Activated CD8-positive, alpha-beta T cell treated with anti-CD3 and anti-CD28 coated beads for 36 hours (primary cell): ENCODE measurements around the gene ATP5IF1. TPM values are rescaled to one million over a fixed set of nuclear protein-coding genes. Genes with fewer than 3 reads are reported as not detected.
A peak's percentile ranks its signal among the peaks of the same experiment; 100 is the strongest.

ENCODE experiments used
- ATAC-seq: fragments of 200-7000 bp; cut with Tn5 transposase; one replicate; pipeline ENCODE4 v1.10.0; 2021; ENCODE audit warnings: mild to moderate bottlenecking, moderate library complexity
- CTCF ChIA-PET: fragments of 350-600 bp; sonication (Branson Sonifier 250); formaldehyde crosslinking; loops from one replicate; lab custom pipeline; 2021; ENCODE audit warnings: antibody characterized with exemption; lab: Charles Lee
- POLR2A ChIA-PET: fragments of 350-600 bp; sonication (Branson Sonifier 250); formaldehyde crosslinking; loops from one replicate; lab custom pipeline; 2021; ENCODE audit warnings: antibody characterized with exemption; lab: Charles Lee
- DNase-seq: peaks from one replicate; pipeline ENCODE4 v3.0.0-alpha.2; 2020
- H3K27ac Mint-ChIP-seq: one replicate; pipeline ENCODE4 v1.8.0; 2021; ENCODE audit warnings: mild to moderate bottlenecking, mixed read lengths
- H3K27me3 Mint-ChIP-seq: one replicate; pipeline ENCODE4 v1.8.0; 2021; ENCODE audit warnings: mixed read lengths
- H3K36me3 Mint-ChIP-seq: one replicate; pipeline ENCODE4 v1.8.0; 2021; ENCODE audit warnings: low read depth, mixed read lengths
- H3K4me1 Mint-ChIP-seq: one replicate; pipeline ENCODE4 v1.8.0; 2021; ENCODE audit warnings: low read depth, mixed read lengths
- H3K4me3 Mint-ChIP-seq: one replicate; pipeline ENCODE4 v1.8.0; 2021; ENCODE audit warnings: mild to moderate bottlenecking, moderate library complexity, mixed read lengths
- H3K9me3 Mint-ChIP-seq: one replicate; pipeline ENCODE4 v1.8.0; 2021; ENCODE audit warnings: mixed read lengths
- CTCF ChIP-seq: fragments of 200-600 bp; IDR thresholded peaks from one replicate; pipeline ENCODE4 v1.8.0; 2022; ENCODE audit warnings: antibody characterized with exemption, mild to moderate bottlenecking
- intact Hi-C: fragments of 100-400 bp; cut with micrococcal nuclease; formaldehyde crosslinking; loops from one replicate; pipeline ENCODE4 v1.10.0; 2022
- total RNA-seq, 2 experiments: library from RNA; stranded (reverse); gene quantifications; one replicate each; pipeline ENCODE4 v1.2.3, GENCODE V29; 2021

Gene ATP5IF1
- total RNA-seq, 2 experiments from 2014 or later = 169 to 170 TPM

GRCh38 chr1:28243685-28244311 is 7.9 kb downstream of the ATP5IF1 start:
- Mint-ChIP-seq H3K36me3 (peaks cover 3% of the 10 kb centered on the region), H3K9me3 (no peaks in the 10 kb centered on the region), H3K4me1 (peaks cover 43% of the 10 kb centered on the region), H3K4me3 (peak overlapping the region; percentile 54), H3K27me3 (no peaks in the 10 kb centered on the region), H3K27ac (peak overlapping the region; percentile 87)
- ATAC-seq (no peak), DNase-seq (no peak)
- intact Hi-C loops = no loop called here
- CTCF ChIA-PET = interaction anchor here (0.7 to 1.3 kb wide), 2 partner anchors 14 to 158 kb away, joined by 3 read pairs; no protein-coding TSS in a partner anchor
- TF ChIP-seq CTCF = no peak
- POLR2A ChIA-PET = interaction anchor here (0.8 to 9.2 kb wide), 10 partner anchors 8 to 405 kb away, joined by 3 to 137 read pairs (median 5); partner anchors contain the start of genes ATP5IF1, DNAJC8, MED18 and RCC1

GRCh38 chr1:28244549-28245251 is 8.8 kb downstream of the ATP5IF1 start:
- peaks cover 52% of the 10 kb centered on the region for H3K4me1 Mint-ChIP-seq
- H3K27me3 Mint-ChIP-seq = no peaks in the 10 kb centered on the region
- H3K27ac Mint-ChIP-seq = peak overlapping the region; percentile 87
- no peaks in the 10 kb centered on the region for H3K9me3 Mint-ChIP-seq
- ATAC-seq (no peak), DNase-seq (no peak)
- CTCF ChIA-PET = interaction anchor here (0.7 to 1.3 kb wide), 3 partner anchors 9 to 84 kb away, joined by 3 read pairs; partner anchors contain the start of gene MED18
- POLR2A ChIA-PET = interaction anchor here (1.0 to 9.2 kb wide), 6 partner anchors 8 to 264 kb away, joined by 3 to 137 read pairs (median 34); partner anchors contain the start of genes ATP5IF1, DNAJC8, MED18 and RCC1
- peak overlapping the region; percentile 46 for H3K4me3 Mint-ChIP-seq
- intact Hi-C loops = loop anchor here (5.0 kb wide), 2 partner anchors 83 to 263 kb away; partner anchors contain the start of genes MED18 and RCC1
- H3K36me3 Mint-ChIP-seq = peaks cover 3% of the 10 kb centered on the region
- no peak for TF ChIP-seq CTCF

GRCh38 chr1:28246427-28246832 is 10.5 kb downstream of the ATP5IF1 start:
- no peaks in the 10 kb centered on the region for H3K9me3 Mint-ChIP-seq
- no peak for TF ChIP-seq CTCF
- peaks cover 56% of the 10 kb centered on the region for H3K4me1 Mint-ChIP-seq
- peaks cover 3% of the 10 kb centered on the region for H3K36me3 Mint-ChIP-seq
- H3K4me3 Mint-ChIP-seq = peak overlapping the region; percentile 84
- POLR2A ChIA-PET = interaction anchor here (0.7 to 9.2 kb wide), 11 partner anchors 10 to 397 kb away, joined by 3 to 137 read pairs (median 4); partner anchors contain the start of genes ATP5IF1, EYA3, MED18 and RCC1
- ATAC-seq (peak; percentile 13), DNase-seq (peak; percentile 66)
- no peaks in the 10 kb centered on the region for H3K27me3 Mint-ChIP-seq
- CTCF ChIA-PET = interaction anchor here (0.7 to 5.2 kb wide), 6 partner anchors 9 to 168 kb away, joined by 3 to 40 read pairs (median 4); partner anchors contain the start of genes ATP5IF1 and MED18
- H3K27ac Mint-ChIP-seq = peak overlapping the region; percentile 94
- intact Hi-C loops = loop anchor here (5.0 kb wide), 2 partner anchors 81 to 261 kb away; partner anchors contain the start of genes MED18 and RCC1

GRCh38 chr1:28247612-28248272 is 11.8 kb downstream of the ATP5IF1 start:
- TF ChIP-seq CTCF = no peak
- Mint-ChIP-seq H3K4me1 (peaks cover 55% of the 10 kb centered on the region), H3K36me3 (peaks cover 3% of the 10 kb centered on the region), H3K27ac (peak overlapping the region; percentile 96), H3K27me3 (no peaks in the 10 kb centered on the region), H3K4me3 (peak overlapping the region; percentile 84), H3K9me3 (no peaks in the 10 kb centered on the region)
- intact Hi-C loops = loop anchor here (5.0 kb wide), 2 partner anchors 80 to 260 kb away; partner anchors contain the start of genes MED18 and RCC1
- ATAC-seq (no peak), DNase-seq (peak; percentile 27)
- ChIA-PET POLR2A (interaction anchor here (0.9 to 9.2 kb wide), 13 partner anchors 11 to 489 kb away, joined by 3 to 137 read pairs (median 7); partner anchors contain the start of genes ATP5IF1, EYA3, MED18 and RCC1), CTCF (interaction anchor here (0.9 to 5.2 kb wide), 34 partner anchors 10 to 629 kb away, joined by 3 to 90 read pairs (median 6); partner anchors contain the start of genes ATP5IF1, DNAJC8, MED18 and PHACTR4)
